Prostate gland (tissue), 2 donors: ENCODE data around the gene JPT1.

ENCODE experiments used
- POLR2A ChIP-seq: fragments of 450-650 bp; IDR thresholded peaks from one replicate; pipeline ENCODE4 v1.6.1; 2016; ENCODE audit warnings: antibody characterized with exemption, mild to moderate bottlenecking
- POLR2AphosphoS5 ChIP-seq: sonication (generic); formaldehyde crosslinking; IDR thresholded peaks from one replicate; pipeline ENCODE4 v1.6.1; 2017; ENCODE audit warnings: antibody characterized with exemption
- TF ChIP-seq, protein P1 (sequence below), 4 experiments: fragments of 200-600 bp in 2 of 4; fragments of 450-650 bp in 2 of 4; sonication (generic) in 2 of 4; IDR thresholded peaks; 1 replicate in 3 of 4; 2 replicates in 1 of 4; pipeline ENCODE4 v1.5.1; 2016 to 2019; ENCODE audit warnings: antibody characterized with exemption in 4 of 4, mild to moderate bottlenecking in 2 of 4, moderate library complexity in 2 of 4

GRCh38 chr17:75118307-75118706 lies 36.0 kb downstream of the JPT1 start:
- TF ChIP-seq, protein P1, sequence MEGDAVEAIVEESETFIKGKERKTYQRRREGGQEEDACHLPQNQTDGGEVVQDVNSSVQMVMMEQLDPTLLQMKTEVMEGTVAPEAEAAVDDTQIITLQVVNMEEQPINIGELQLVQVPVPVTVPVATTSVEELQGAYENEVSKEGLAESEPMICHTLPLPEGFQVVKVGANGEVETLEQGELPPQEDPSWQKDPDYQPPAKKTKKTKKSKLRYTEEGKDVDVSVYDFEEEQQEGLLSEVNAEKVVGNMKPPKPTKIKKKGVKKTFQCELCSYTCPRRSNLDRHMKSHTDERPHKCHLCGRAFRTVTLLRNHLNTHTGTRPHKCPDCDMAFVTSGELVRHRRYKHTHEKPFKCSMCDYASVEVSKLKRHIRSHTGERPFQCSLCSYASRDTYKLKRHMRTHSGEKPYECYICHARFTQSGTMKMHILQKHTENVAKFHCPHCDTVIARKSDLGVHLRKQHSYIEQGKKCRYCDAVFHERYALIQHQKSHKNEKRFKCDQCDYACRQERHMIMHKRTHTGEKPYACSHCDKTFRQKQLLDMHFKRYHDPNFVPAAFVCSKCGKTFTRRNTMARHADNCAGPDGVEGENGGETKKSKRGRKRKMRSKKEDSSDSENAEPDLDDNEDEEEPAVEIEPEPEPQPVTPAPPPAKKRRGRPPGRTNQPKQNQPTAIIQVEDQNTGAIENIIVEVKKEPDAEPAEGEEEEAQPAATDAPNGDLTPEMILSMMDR (IDR thresholded peaks at IDR 0.05), result no peak
- no peak for TF ChIP-seq POLR2A
- TF ChIP-seq POLR2AphosphoS5, result no peak
